SU-DHL-6 (cell line): ENCODE data around the gene TMEM50B.

ENCODE experiments used
- EZH2phosphoT487 ChIP-seq: fragments of 200-600 bp; sonication (generic), shearing (Covaris generic); conservative IDR thresholded peaks from 2 replicates; pipeline ENCODE4 v1.6.1; 2018; ENCODE audit warnings: mild to moderate bottlenecking, antibody characterized with exemption, low read length, moderate library complexity, mixed read lengths
- TF ChIP-seq, protein P1 (sequence below): fragments of 200-600 bp; sonication (generic); IDR thresholded peaks from one replicate; pipeline ENCODE4 v1.5.1; 2017; ENCODE audit warnings: antibody characterized with exemption, mild to moderate bottlenecking, low read length, moderate library complexity; ENCODE audit not compliant: insufficient read depth, poor library complexity, severe bottlenecking

DNA sequence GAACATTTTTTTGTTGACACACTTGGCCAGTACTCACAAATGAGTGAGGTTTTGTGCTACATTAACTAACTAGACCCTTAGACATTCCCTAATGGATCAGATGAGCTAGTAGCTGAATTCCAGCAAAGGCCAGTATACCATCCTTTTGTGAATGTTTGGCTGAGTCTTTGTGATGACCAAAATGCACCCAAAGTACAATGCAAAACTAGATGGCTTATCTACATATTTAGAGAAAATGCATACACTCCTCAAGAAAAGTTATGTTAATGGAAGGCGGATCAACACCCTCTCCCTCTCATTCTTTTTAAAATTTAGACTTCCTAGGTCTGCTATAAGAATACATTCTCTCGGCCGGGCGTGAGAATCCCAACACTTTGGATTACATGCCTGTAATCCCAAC is 31.9 kb upstream of the TMEM50B start:
- TF ChIP-seq, protein P1, sequence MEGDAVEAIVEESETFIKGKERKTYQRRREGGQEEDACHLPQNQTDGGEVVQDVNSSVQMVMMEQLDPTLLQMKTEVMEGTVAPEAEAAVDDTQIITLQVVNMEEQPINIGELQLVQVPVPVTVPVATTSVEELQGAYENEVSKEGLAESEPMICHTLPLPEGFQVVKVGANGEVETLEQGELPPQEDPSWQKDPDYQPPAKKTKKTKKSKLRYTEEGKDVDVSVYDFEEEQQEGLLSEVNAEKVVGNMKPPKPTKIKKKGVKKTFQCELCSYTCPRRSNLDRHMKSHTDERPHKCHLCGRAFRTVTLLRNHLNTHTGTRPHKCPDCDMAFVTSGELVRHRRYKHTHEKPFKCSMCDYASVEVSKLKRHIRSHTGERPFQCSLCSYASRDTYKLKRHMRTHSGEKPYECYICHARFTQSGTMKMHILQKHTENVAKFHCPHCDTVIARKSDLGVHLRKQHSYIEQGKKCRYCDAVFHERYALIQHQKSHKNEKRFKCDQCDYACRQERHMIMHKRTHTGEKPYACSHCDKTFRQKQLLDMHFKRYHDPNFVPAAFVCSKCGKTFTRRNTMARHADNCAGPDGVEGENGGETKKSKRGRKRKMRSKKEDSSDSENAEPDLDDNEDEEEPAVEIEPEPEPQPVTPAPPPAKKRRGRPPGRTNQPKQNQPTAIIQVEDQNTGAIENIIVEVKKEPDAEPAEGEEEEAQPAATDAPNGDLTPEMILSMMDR = no peak
- TF ChIP-seq EZH2phosphoT487 = no peak
